Neural cell (in vitro differentiated cells): ENCODE measurements around the gene PKNOX1.
"Not testable (repeated sequence)": the region's sequence is repeated elsewhere in the genome, so short reads cannot be mapped to it uniquely, and the experiment has no call there.

Experiments used
- RAD21 ChIP-seq: fragments of 450-650 bp; conservative IDR thresholded peaks from 2 replicates; pipeline ENCODE4 v1.6.1; 2014; ENCODE audit warnings: antibody characterized with exemption, mild to moderate bottlenecking, moderate library complexity
- TAF1 ChIP-seq: IDR thresholded peaks from 2 replicates; pipeline ENCODE4 v1.6.1; 2012; ENCODE audit warnings: low read depth
- TF ChIP-seq, protein P1 (sequence below): fragments of 450-650 bp; IDR thresholded peaks from 2 replicates; pipeline ENCODE4 v1.5.1; 2014; ENCODE audit warnings: antibody characterized with exemption, mild to moderate bottlenecking, moderate library complexity; ENCODE audit not compliant: poor library complexity, severe bottlenecking

DNA sequence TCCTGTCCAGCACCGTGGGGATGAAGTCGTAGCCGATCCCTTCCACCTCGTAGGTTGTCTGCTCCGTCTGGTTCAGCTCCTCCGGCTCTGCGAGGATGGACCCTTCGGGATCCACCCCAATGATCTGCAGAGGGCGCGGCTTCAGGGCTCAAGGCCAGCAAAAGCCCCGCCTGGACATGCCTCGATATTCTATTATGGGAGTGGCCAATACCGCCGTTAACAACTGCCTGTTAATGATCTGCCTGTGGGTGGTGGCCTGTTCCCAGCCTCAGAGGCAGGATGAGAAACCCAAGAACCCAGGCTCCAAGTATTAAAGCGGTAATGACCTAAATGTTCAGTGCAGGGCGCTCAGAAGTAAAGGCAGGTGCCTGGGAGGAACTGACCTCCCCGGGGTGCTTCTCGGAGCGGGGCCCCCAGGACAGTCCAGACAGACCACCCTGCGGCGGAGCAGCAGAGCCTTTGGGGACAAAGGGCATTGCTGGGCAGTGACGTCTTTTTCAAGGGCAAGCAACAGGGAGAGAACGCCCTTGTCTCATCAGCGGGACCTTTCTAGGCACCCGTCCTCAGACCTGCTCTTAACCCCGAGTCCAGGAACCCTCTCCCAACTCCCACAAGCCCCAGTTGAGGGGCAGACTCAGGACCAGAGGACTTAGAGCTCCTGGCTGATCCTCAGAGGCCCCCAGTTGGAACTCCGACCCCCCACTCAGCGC is 88.7 kb downstream of the PKNOX1 start:
- not testable (repeated sequence) for TF ChIP-seq RAD21, TAF1
- TF ChIP-seq, protein P1, sequence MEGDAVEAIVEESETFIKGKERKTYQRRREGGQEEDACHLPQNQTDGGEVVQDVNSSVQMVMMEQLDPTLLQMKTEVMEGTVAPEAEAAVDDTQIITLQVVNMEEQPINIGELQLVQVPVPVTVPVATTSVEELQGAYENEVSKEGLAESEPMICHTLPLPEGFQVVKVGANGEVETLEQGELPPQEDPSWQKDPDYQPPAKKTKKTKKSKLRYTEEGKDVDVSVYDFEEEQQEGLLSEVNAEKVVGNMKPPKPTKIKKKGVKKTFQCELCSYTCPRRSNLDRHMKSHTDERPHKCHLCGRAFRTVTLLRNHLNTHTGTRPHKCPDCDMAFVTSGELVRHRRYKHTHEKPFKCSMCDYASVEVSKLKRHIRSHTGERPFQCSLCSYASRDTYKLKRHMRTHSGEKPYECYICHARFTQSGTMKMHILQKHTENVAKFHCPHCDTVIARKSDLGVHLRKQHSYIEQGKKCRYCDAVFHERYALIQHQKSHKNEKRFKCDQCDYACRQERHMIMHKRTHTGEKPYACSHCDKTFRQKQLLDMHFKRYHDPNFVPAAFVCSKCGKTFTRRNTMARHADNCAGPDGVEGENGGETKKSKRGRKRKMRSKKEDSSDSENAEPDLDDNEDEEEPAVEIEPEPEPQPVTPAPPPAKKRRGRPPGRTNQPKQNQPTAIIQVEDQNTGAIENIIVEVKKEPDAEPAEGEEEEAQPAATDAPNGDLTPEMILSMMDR: not testable (repeated sequence)
